OCI-LY7 (cell line): ENCODE measurements around the gene ALDH6A1.

Experiments
- CTCF ChIP-seq: fragments of 200-600 bp; sonication (generic); conservative IDR thresholded peaks from 2 replicates; pipeline ENCODE4 v1.5.1; 2014; ENCODE audit warnings: mild to moderate bottlenecking, antibody characterized with exemption, low read length, moderate library complexity, mixed read lengths
- EZH2phosphoT487 ChIP-seq: fragments of 200-600 bp; sonication (generic); IDR thresholded peaks from 2 replicates; pipeline ENCODE4 v1.6.1; 2018; ENCODE audit warnings: low read depth, borderline replicate concordance, mild to moderate bottlenecking, mixed run types, antibody characterized with exemption, low read length, moderate library complexity, mixed read lengths

- TF ChIP-seq CTCF = no peak
- no peak for TF ChIP-seq EZH2phosphoT487
Measured at GRCh38 chr14:74077401-74077800, 6.9 kb downstream of the ALDH6A1 start.
